GM19099 (cell line): ENCODE data around the gene CHST7.

Source experiments
- POLR2A ChIP-seq: IDR thresholded peaks from 3 replicates; pipeline ENCODE4 v1.6.1; 2011; ENCODE audit warnings: low read depth; ENCODE audit not compliant: insufficient read length; ENCODE audit errors: extremely low read depth

CHST7 gene

GRCh38 chrX:46627062-46627461, 53.5 kb downstream of the CHST7 start:
- TF ChIP-seq POLR2A = no peak

GRCh38 chrX:46627711-46628419, 54.3 kb downstream of the CHST7 start:
- TF ChIP-seq POLR2A = no peak

- TF ChIP-seq POLR2A = peak; percentile 35
Measured at GRCh38 chrX:46628460-46629371, 55.2 kb downstream of the CHST7 start.

GRCh38 chrX:46630141-46630540, 56.6 kb downstream of the CHST7 start:
- no peak for TF ChIP-seq POLR2A

- no peak for TF ChIP-seq POLR2A
Measured at GRCh38 chrX:46634577-46634976, 61.0 kb downstream of the CHST7 start.

- no peak for TF ChIP-seq POLR2A
Measured at GRCh38 chrX:46635186-46635585, 61.6 kb downstream of the CHST7 start.

GRCh38 chrX:46636223-46636622, 62.7 kb downstream of the CHST7 start:
- no peak for TF ChIP-seq POLR2A

- no peak for TF ChIP-seq POLR2A
Measured at GRCh38 chrX:46637938-46638337, 64.4 kb downstream of the CHST7 start.

- TF ChIP-seq POLR2A = no peak
Measured at GRCh38 chrX:46642145-46642544, 68.6 kb downstream of the CHST7 start.

GRCh38 chrX:46643636-46644035, 70.1 kb downstream of the CHST7 start:
- no peak for TF ChIP-seq POLR2A

GRCh38 chrX:46645614-46646013, 72.0 kb downstream of the CHST7 start:
- no peak for TF ChIP-seq POLR2A

- no peak for TF ChIP-seq POLR2A
Measured at GRCh38 chrX:46647251-46647650, 73.7 kb downstream of the CHST7 start.
